GM19239 (cell line): ENCODE measurements around the gene ACTR6.
"Not testable (repeated sequence)": the region's sequence is repeated elsewhere in the genome, so short reads cannot be mapped to it uniquely, and the experiment has no call there.

Source experiments
- DNase-seq: peaks from one replicate; pipeline ENCODE4 v3.0.0; 2011; ENCODE audit warnings: low spot score; ENCODE audit not compliant: insufficient read length
- FAIRE-seq: peaks from 2 replicates; lab custom pipeline; 2011; peaks lifted over from hg19 to GRCh38; lab: Jason Lieb, UNC

ACTR6 gene

DNA sequence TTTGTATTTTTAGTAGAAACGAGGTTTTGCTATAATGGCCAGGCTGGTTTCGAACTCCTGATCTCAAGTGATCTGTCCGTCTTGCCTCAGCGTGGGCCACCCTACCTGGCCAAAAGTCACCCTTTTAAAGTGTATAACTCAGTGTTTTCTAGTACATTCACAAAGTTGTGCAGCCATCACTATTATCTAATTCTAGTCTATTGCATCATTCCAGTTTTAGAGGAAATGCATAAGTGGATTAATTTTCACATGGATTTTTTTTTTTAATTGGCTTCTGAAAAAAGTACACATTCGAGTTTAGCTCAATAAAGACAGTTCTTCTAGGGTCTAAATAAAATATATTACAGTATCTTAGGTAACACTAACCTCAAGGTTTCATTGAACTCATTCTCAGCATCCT is 62.5 kb downstream of the ACTR6 start:
- FAIRE-seq (no peak), DNase-seq (no peak)

DNA sequence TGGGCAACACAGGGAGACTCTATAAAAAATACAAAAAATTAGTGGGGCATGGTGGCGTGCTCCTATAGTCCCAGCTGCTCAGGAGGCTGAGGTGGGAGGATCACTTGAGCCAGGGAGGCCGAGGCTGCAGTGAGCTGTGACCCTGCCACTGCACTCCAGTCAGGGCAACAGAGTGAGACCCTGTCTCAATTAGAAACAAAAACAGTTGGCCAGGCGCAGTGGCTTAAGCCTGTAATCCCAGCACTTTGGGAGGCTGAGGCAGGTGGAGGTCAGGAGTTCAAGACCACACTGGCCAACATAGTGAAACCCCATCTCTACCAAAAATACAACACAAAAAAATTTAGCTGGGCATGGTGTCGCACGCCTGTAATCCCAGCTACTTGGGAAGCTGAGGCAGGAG is 64.5 kb downstream of the ACTR6 start:
- not testable (repeated sequence) for FAIRE-seq, DNase-seq

DNA sequence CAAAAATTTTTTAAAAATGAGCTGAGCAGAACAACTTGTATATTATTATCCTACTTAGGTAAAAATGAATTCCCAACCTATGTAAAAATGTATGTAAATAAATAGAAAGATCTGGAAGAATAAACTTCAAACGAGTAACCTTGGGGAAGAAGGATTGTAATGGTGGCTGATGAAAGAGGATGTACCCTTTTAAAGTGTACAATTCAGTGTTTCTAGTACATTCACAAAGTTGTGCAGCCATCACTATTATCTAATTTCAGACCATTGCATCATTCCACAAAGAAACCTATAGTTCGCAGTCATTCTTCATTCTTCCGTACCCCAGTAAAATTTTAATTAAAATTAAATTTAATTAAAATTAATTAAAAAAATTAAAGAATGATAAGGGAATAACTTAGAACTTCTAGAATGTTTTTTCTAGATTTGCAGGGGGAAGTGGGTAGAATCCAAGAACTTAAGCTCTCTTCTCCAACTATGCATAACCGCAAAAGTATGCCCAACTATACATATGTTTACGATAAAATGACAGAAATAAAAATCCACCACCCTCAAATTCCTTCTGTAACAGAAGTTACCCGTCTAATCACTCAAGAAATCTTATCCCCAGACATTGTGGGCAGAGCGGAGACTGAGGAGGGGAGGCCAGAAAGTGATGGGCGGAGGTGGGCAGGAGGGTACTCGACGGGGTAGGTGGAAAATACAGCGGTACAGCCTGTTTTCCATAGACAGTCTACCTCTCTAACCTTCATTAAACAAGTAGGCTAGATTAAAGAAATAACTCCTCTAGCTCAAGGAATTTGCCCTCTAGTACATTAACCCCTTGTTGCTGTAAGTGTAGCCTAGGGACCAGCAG is 65.3 kb downstream of the ACTR6 start:
- no peak for DNase-seq
- FAIRE-seq: no peak

DNA sequence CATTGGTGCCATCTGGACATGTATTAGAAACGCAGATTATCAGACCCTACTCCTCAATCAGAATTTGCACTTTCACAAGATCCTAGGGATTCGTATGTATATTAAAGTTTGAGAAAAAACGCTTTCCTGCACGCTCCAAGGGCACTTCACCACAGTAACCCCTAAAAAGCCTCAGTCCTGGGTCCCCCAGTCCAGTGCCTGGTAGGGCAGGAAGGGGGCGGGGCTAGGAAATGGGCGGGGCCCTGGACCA is 65.9 kb downstream of the ACTR6 start:
- DNase-seq (no peak), FAIRE-seq (no peak)

DNA sequence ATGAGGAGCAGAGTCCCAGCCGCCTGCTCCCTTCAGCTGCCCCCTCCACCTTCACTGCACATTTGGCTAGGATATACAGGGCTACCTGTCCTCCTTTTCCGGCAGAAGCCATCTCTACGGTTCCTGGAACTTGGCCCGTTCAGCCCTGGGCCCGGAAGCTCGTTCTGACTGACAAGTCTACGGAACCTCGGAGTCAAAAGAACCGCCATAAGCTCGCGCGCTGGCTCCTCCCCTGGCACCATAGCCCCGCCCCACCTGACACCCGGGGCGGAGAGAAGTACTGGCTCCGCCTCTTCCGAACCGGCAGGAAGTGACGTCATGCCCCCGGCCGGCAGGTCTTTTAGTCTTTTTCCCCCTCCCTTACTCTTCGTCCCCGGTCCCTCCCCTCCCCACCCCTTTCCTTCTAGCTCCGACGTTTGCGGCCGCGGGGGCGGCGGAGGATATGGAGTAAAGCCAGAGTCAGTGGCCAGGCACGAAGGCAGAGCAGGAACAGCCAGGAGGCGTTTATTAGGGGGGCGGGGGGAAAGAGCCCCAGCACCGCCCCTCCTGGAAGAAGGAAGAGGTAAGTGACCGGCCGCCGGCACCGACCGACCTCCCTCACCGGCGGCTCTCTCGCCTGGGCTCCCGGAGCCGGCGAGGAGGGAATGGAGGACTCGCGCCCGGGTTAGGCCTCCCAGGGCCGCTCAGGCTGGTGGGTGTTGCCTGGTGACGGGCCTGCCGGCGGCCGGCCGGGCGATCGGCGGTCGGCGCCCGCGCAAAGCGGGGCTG is 66.4 kb downstream of the ACTR6 start, which contains the start of the genes DEPDC4 and SCYL2:
Gene DEPDC4, minus strand, starts transcription at position 245 of the 768 bp plus-strand sequence. Its CDS starts 3 bp downstream, at position 242.
Gene SCYL2, plus strand, starts transcription at position 343 of the 768 bp plus-strand sequence. CDS start 15,794 bp downstream, outside the sequence.
- peak; percentile 97 for FAIRE-seq
- peak; percentile 73 for DNase-seq

DNA sequence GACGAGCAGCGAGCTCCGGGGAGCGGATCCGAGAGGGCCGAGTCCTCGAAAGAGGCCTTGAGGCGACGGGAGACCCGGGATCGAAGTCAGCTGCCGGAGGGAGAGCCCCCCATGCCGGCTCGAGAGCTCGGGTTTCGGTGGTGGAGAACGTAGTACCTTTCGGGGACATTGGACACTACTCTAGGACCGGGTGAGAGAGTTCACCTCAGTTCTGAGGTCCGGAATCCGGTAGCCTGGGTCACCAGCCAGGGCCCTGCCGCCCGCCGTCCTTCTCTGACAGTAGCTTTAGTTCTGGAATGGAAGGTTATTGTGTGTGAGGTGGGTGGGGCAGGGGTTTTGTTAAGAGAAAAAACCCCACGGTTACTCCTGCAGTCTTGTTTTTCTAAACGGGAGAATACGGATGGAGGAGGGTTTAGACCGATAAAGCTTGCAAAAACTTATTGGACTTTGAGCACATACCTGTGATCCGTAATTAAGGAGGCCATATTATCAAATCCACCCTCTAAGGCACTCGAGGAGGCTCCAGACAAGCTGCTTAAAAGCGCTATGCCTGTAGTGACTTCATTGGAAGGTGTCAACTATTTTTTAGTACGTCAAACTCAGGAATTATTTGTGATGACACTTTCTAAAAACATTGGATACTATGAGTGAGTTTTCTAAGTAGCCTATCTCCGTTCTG is 67.1 kb downstream of the ACTR6 start:
- FAIRE-seq (peak; percentile 55), DNase-seq (no peak)

DNA sequence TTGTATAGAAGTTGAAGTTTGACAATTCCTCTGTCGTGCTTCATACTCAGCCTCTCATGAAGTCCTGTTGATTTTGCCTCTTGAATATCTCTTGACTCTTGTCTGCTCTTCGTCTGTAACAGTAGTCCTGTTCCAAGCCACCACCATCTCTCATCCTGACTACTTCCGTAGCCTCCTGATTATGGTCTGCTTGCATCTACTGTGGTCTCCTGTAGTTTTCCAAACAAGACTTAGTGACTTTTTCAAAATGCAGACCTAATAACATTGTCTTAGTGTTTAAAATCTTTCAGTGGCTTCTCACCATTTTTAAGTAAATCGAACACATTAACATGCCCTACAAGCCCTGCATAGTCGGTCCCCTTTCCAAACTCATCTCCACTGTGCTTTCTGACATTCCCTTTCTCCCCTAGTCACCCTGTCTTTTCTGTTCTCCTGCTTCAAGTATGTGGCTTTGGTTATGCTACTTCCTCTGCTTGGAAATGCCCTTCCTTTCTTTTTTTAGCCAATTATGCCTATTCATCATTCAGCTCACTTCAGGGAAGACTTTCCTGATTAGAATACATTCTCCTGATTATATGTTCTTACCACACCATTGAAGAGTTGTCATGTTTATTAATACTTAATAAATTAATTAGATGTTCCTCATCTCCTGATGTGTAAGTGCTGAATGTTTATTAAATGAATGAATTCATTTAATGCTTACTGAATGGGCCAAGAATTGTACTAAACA is 68.4 kb downstream of the ACTR6 start:
- DNase-seq: no peak
- no peak for FAIRE-seq

DNA sequence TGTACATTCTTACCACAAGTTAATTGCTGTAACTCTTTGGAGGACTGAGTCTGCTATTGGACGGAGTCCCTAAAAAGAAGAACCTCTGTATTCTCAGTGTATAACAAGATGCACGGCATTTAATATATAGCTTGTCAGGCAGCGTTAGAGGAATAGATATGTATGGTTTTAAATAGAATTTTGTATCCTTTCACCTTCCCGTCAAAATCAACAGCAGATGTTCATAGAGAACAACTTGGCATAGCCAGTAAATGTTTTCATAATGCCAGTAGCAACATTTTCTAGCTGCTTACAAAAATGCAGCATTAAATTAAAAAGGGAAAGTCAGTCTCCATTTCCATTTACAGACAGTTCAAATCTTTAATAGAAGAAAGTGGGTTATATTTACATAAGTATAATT is 73.2 kb downstream of the ACTR6 start:
- no peak for DNase-seq
- no peak for FAIRE-seq
